ENCODE data around the gene COG5. TPM values are rescaled to one million over a fixed set of nuclear protein-coding genes. Genes with fewer than 3 reads are reported as not detected.

COG5 gene
- total and polyA plus RNA-seq, 2 of the 8 experiments (the other 6 are each of a cell fraction or from before 2014, with no cell fraction given): 10.5 to 28.1 TPM

- FAIRE-seq (no peak), DNase-seq (ENCODE audit: low read depth in 1 of 2, low spot score in 2 of 2) (no peak)
- Histone ChIP-seq H4K5ac (ENCODE audit: insufficient read length, low read depth, low read length) (no peak overlapping the region), H3K79me2 (ENCODE audit: control insufficient read depth in 1 of 2, insufficient read depth in 2 of 2, low read length in 2 of 2) (no peaks in the 10 kb centered on the region), H3K4me1 (replicated peaks in 1 of 4; ENCODE audit: control insufficient read depth in 3 of 4, insufficient read depth in 4 of 4, low read length in 3 of 4) (no peaks in the 10 kb centered on the region; a peak in 2 of 7 replicates), H2BK12ac (ENCODE audit: low read depth, low read length) (no peak overlapping the region), H4K20me1 (replicated peaks in 1 of 2; ENCODE audit: control insufficient read depth in 1 of 2, insufficient read depth in 2 of 2, low read length in 2 of 2) (no peaks in the 10 kb centered on the region), H2AK5ac (ENCODE audit: low read depth, low read length) (no peak overlapping the region), H2BK20ac (ENCODE audit: low read length) (no peak overlapping the region), H2BK15ac (ENCODE audit: low read length) (no peak overlapping the region), H4K91ac (replicated peaks; ENCODE audit: insufficient read length, low read length) (no peak overlapping the region), H3K4ac (replicated peaks; ENCODE audit: insufficient read length, low read depth, low read length) (no peak overlapping the region), H3K27ac (ENCODE audit: low read depth, low read length) (no peak overlapping the region), H3K4me2 (ENCODE audit: insufficient read depth in 1 of 2, low read depth in 2 of 2, low read length in 2 of 2) (no peak overlapping the region), H3K14ac (ENCODE audit: insufficient read length) (no peak overlapping the region), H2BK5ac (ENCODE audit: low read depth, low read length) (no peak overlapping the region), H3K23me2 (ENCODE audit: low read depth, low read length) (no peaks in the 10 kb centered on the region), H3K27me3 (replicated peaks in 1 of 4; ENCODE audit: control insufficient read depth in 3 of 4, extremely low read depth in 1 of 4, insufficient read depth in 3 of 4, low read length in 3 of 4) (no peaks in the 10 kb centered on the region), H2BK120ac (replicated peaks; ENCODE audit: low read depth, low read length) (no peak overlapping the region), H3K56ac (replicated peaks; ENCODE audit: insufficient read length, low read depth, low read length) (no peak overlapping the region), H3K4me3 (ENCODE audit: extremely low read depth in 1 of 4, insufficient read depth in 2 of 4, low read depth in 3 of 4, low read length in 4 of 4) (no peak overlapping the region), H3K9ac (replicated peaks in 1 of 4; ENCODE audit: extremely low read depth in 1 of 4, low read depth in 3 of 4, low read length in 3 of 4) (no peak overlapping the region), H3K9me3 (ENCODE audit: insufficient read depth in 2 of 2, low read depth in 1 of 2, low read length in 1 of 2) (no peaks in the 10 kb centered on the region), H3K23ac (ENCODE audit: insufficient read length) (no peak overlapping the region), H2AFZ (ENCODE audit: low read length) (no peak overlapping the region), H3K79me1 (ENCODE audit: low read depth, low read length) (no peaks in the 10 kb centered on the region), H4K8ac (ENCODE audit: extremely low read depth, insufficient read depth, low read length) (no peak overlapping the region), H3K18ac (ENCODE audit: extremely low read depth, low read length) (no peak overlapping the region), H3K36me3 (ENCODE audit: control insufficient read depth in 2 of 4, insufficient read depth in 4 of 4, low read length in 3 of 4) (no peaks in the 10 kb centered on the region)
- ChIA-PET POLR2A (ENCODE audit: partially characterized antibody) (no interaction called here), CTCF (ENCODE audit: partially characterized antibody) (no interaction called here)
- TF ChIP-seq PHF8 (conservative IDR thresholded peaks at IDR 0.05; ENCODE audit: low read depth, low read length) (no peak), RBBP5 (IDR thresholded peaks at IDR 0.05; ENCODE audit: borderline replicate concordance, low read depth, low read length) (no peak), NRF1 (IDR thresholded peaks at IDR 0.05; ENCODE audit: low read depth, low read length) (no peak), POU5F1 (IDR thresholded peaks at IDR 0.05; ENCODE audit: low read depth, low read length) (no peak), RNF2 (IDR thresholded peaks at IDR 0.05; ENCODE audit: borderline replicate concordance, low read depth, low read length, missing control alignments, poor library complexity, severe bottlenecking) (no peak), RAD21 (IDR thresholded peaks at IDR 0.05 in 1 of 2, conservative IDR thresholded peaks at IDR 0.05 in 1 of 2; ENCODE audit: low read depth in 2 of 2, low read length in 2 of 2) (no peak), TAF7 (optimal IDR thresholded peaks at IDR 0.05; ENCODE audit: borderline replicate concordance, low read depth, low read length) (no peak), TAF1 (IDR thresholded peaks at IDR 0.05; ENCODE audit: low read depth, low read length) (no peak), NANOG (IDR thresholded peaks at IDR 0.05; ENCODE audit: insufficient read depth, low read depth, low read length, poor library complexity, severe bottlenecking) (no peak)
These were observed 158.2 kb downstream of the COG5 start for GRCh38 chr7:107405559-107405958.
